ENCODE measurements around the gene RPRD2. TPM values are rescaled to one million over a fixed set of nuclear protein-coding genes. Genes with fewer than 3 reads are reported as not detected.
"Not testable (repeated sequence)": the region's sequence is repeated elsewhere in the genome, so short reads cannot be mapped to it uniquely, and the experiment has no call there.

The RPRD2 gene
- polyA plus RNA-seq, 3 donors = 46.9 to 55.5 (median 50.2) TPM

- no peak for DNase-seq (ENCODE audit: low read depth in 3 of 3, low spot score in 2 of 3)
Measured at GRCh38 chr1:150387200-150387599, 23.3 kb downstream of the RPRD2 start.

- DNase-seq (ENCODE audit: low read depth in 3 of 3, low spot score in 2 of 3) = no peak
Measured at GRCh38 chr1:150388241-150388640, 24.3 kb downstream of the RPRD2 start.

GRCh38 chr1:150389650-150390049 lies 25.7 kb downstream of the RPRD2 start:
- no peak for DNase-seq (ENCODE audit: low read depth in 3 of 3, low spot score in 2 of 3)

GRCh38 chr1:150392627-150393026 lies 28.7 kb downstream of the RPRD2 start:
- no peak for DNase-seq (ENCODE audit: low read depth in 3 of 3, low spot score in 2 of 3)

GRCh38 chr1:150395115-150395514 lies 31.2 kb downstream of the RPRD2 start:
- DNase-seq (ENCODE audit: low read depth in 3 of 3, low spot score in 2 of 3) = not testable (repeated sequence)

- DNase-seq (ENCODE audit: low read depth in 3 of 3, low spot score in 2 of 3) = no peak
Measured at GRCh38 chr1:150397392-150398032, 33.6 kb downstream of the RPRD2 start.

GRCh38 chr1:150404465-150404864 lies 40.5 kb downstream of the RPRD2 start:
- no peak for DNase-seq (ENCODE audit: low read depth in 3 of 3, low spot score in 2 of 3)

GRCh38 chr1:150405660-150406059 lies 41.7 kb downstream of the RPRD2 start:
- DNase-seq (ENCODE audit: low read depth in 3 of 3, low spot score in 2 of 3) = no peak

- DNase-seq (ENCODE audit: low read depth in 3 of 3, low spot score in 2 of 3) = no peak
Measured at GRCh38 chr1:150406483-150406882, 42.5 kb downstream of the RPRD2 start.

GRCh38 chr1:150407330-150407729 lies 43.4 kb downstream of the RPRD2 start:
- no peak for DNase-seq (ENCODE audit: low read depth in 3 of 3, low spot score in 2 of 3)

GRCh38 chr1:150408800-150409199 lies 44.9 kb downstream of the RPRD2 start:
- no peak for DNase-seq (ENCODE audit: low read depth in 3 of 3, low spot score in 2 of 3)

- DNase-seq (ENCODE audit: low read depth in 3 of 3, low spot score in 2 of 3) = no peak
Measured at GRCh38 chr1:150409504-150410362, 45.8 kb downstream of the RPRD2 start.

GRCh38 chr1:150410582-150411101 lies 46.7 kb downstream of the RPRD2 start:
- no peak for DNase-seq (ENCODE audit: low read depth in 3 of 3, low spot score in 2 of 3)

- no peak for DNase-seq (ENCODE audit: low read depth in 3 of 3, low spot score in 2 of 3)
Measured at GRCh38 chr1:150414592-150414991, 50.6 kb downstream of the RPRD2 start.

- no peak for DNase-seq (ENCODE audit: low read depth in 3 of 3, low spot score in 2 of 3)
Measured at GRCh38 chr1:150415800-150416199, 51.9 kb downstream of the RPRD2 start.

GRCh38 chr1:150420560-150421265 lies 56.8 kb downstream of the RPRD2 start:
- DNase-seq (ENCODE audit: low read depth in 3 of 3, low spot score in 2 of 3) = no peak

GRCh38 chr1:150422541-150422940 lies 58.6 kb downstream of the RPRD2 start:
- no peak for DNase-seq (ENCODE audit: low read depth in 3 of 3, low spot score in 2 of 3)

GRCh38 chr1:150429805-150430204 lies 65.9 kb downstream of the RPRD2 start:
- no peak for DNase-seq (ENCODE audit: low read depth in 3 of 3, low spot score in 2 of 3)

GRCh38 chr1:150441121-150441520 lies 77.2 kb downstream of the RPRD2 start:
- DNase-seq (ENCODE audit: low read depth in 3 of 3, low spot score in 2 of 3) = no peak

- DNase-seq (ENCODE audit: low read depth in 3 of 3, low spot score in 2 of 3) = no peak
Measured at GRCh38 chr1:150444232-150444631, 80.3 kb downstream of the RPRD2 start.

- DNase-seq (ENCODE audit: low read depth in 3 of 3, low spot score in 2 of 3) = no peak
Measured at GRCh38 chr1:150456146-150456647, 92.2 kb downstream of the RPRD2 start.

Measured in right renal cortex interstitium (tissue), 3 donors.